Dedifferentiated amniotic fluid mesenchymal stem cell (primary cell): ENCODE data around the gene RPTOR.

Source experiments
- DNase-seq: peaks from one replicate; pipeline ENCODE4 v3.0.0-alpha.2; 2016; ENCODE audit errors: extremely low spot score

The RPTOR gene

GRCh38 chr17:80943346-80944145, 398.9 kb downstream of the RPTOR start:
- no peak for DNase-seq

- DNase-seq, result no peak
Observed at GRCh38 chr17:80944326-80944725, 399.7 kb downstream of the RPTOR start.

- no peak for DNase-seq
Observed at GRCh38 chr17:80945736-80946135, 401.1 kb downstream of the RPTOR start.

- no peak for DNase-seq
Observed at GRCh38 chr17:80946449-80946848, 401.8 kb downstream of the RPTOR start.

GRCh38 chr17:80947200-80947940, 402.7 kb downstream of the RPTOR start:
- no peak for DNase-seq

- DNase-seq, result no peak
Observed at GRCh38 chr17:80948019-80948975, 403.7 kb downstream of the RPTOR start.

- no peak for DNase-seq
Observed at GRCh38 chr17:80948976-80949450, 404.4 kb downstream of the RPTOR start.

GRCh38 chr17:80949451-80950421, 405.1 kb downstream of the RPTOR start:
- no peak for DNase-seq

- DNase-seq, result no peak
Observed at GRCh38 chr17:80950466-80951120, 406.0 kb downstream of the RPTOR start.

- no peak for DNase-seq
Observed at GRCh38 chr17:80951121-80952090, 406.8 kb downstream of the RPTOR start.

- DNase-seq, result no peak
Observed at GRCh38 chr17:80952291-80952690, 407.7 kb downstream of the RPTOR start.

- DNase-seq, result no peak
Observed at GRCh38 chr17:80953471-80954315, 409.1 kb downstream of the RPTOR start.

- no peak for DNase-seq
Observed at GRCh38 chr17:80955078-80955477, 410.4 kb downstream of the RPTOR start.

- no peak for DNase-seq
Observed at GRCh38 chr17:80955671-80956280, 411.1 kb downstream of the RPTOR start.

- DNase-seq, result no peak
Observed at GRCh38 chr17:80956321-80957190, 411.9 kb downstream of the RPTOR start.

- no peak for DNase-seq
Observed at GRCh38 chr17:80957461-80957941, 412.9 kb downstream of the RPTOR start.
